Measurements from ENCODE around the gene TMEM156.
"Not testable (repeated sequence)": the region's sequence is repeated elsewhere in the genome, so short reads cannot be mapped to it uniquely, and the experiment has no call there.

The TMEM156 gene

DNA sequence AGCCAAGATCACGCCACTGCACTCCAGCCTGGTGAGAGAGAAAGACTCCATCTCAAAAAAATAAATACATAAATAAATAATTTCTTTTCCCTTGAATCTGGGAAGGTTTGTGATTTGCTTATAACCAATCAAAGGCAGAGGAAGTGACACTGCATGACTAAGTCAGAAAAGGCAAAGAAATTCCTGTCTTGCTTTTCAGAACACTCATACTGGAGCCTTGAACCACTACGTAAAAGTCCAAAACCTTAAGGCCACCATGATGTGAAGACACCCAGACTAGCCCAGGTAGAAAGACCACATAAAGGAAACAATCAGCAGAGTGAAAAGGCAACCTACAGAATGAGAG, 36.6 kb downstream of the TMEM156 start:
- no peak overlapping the region for H3K4me3 ChIP-seq (ENCODE audit: low read depth, low read length)
- no peak for DNase-seq (ENCODE audit: low read depth)
- TF ChIP-seq, protein P1, sequence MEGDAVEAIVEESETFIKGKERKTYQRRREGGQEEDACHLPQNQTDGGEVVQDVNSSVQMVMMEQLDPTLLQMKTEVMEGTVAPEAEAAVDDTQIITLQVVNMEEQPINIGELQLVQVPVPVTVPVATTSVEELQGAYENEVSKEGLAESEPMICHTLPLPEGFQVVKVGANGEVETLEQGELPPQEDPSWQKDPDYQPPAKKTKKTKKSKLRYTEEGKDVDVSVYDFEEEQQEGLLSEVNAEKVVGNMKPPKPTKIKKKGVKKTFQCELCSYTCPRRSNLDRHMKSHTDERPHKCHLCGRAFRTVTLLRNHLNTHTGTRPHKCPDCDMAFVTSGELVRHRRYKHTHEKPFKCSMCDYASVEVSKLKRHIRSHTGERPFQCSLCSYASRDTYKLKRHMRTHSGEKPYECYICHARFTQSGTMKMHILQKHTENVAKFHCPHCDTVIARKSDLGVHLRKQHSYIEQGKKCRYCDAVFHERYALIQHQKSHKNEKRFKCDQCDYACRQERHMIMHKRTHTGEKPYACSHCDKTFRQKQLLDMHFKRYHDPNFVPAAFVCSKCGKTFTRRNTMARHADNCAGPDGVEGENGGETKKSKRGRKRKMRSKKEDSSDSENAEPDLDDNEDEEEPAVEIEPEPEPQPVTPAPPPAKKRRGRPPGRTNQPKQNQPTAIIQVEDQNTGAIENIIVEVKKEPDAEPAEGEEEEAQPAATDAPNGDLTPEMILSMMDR (IDR thresholded peaks at IDR 0.05; ENCODE audit: low read depth, low read length, missing control alignments): no peak

DNA sequence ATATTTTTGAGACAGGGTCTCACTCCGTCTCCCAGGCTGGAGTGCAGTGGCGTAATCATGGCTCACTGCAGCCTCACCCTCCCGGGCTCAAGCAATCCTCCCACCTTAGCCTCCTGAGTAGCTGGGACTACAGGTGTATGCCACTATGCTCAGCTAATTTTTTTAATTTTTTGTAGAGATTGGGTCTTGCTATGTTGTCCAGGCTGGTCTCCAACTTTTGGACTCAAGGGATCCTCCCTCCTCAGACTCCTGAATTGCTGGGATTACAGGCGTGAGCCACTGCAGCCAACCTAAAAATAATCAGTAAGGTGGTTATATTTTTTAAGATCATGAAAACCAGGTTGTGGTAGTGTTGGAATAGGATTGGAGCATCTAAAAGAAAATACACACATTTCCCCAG, 38.1 kb downstream of the TMEM156 start:
- H3K4me3 ChIP-seq (ENCODE audit: low read depth, low read length): no peak overlapping the region
- TF ChIP-seq, protein P1 (IDR thresholded peaks at IDR 0.05; ENCODE audit: low read depth, low read length, missing control alignments): no peak
- no peak for DNase-seq (ENCODE audit: low read depth)

DNA sequence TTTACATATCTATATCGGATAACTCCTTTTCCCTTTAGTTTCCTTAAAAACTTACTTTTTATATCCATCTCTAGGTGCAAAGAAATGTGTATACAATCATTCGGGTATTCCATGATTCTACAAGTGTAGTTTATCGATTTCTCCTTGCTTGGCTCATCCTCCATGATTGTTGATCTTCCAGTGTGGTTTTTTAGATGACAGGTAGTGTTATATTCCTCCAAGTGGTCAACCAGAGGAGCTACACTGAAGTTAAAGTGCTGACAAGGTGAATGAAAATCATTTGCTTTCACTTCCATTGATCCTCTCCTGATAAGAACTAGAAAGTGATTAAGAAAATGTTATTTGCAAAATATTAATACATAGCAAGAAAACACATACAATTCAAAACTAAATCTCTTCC, 38.5 kb downstream of the TMEM156 start:
- no peak overlapping the region for H3K4me3 ChIP-seq (ENCODE audit: low read depth, low read length)
- DNase-seq (ENCODE audit: low read depth): no peak
- TF ChIP-seq, protein P1 (IDR thresholded peaks at IDR 0.05; ENCODE audit: low read depth, low read length, missing control alignments): no peak

DNA sequence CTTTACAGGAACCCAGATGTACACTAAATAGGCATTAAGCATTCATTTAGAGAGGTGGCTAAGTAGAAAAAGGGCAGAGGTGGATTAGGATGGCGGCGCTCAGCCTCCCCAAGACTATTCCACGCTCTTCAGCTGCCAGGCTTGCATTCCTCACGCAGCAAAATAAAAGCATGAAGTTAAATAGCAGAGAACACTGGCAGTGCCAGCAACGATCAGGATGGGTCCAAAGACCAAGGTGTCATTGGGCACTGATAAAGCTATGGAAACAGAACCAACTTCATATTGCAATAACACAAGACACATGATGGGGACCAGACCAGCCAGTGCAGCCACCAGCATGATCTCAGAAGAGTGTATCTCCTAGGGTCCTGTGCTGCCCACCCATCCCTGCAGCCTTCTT, 42.0 kb downstream of the TMEM156 start:
- TF ChIP-seq, protein P1 (IDR thresholded peaks at IDR 0.05; ENCODE audit: low read depth, low read length, missing control alignments): no peak
- H3K4me3 ChIP-seq (ENCODE audit: low read depth, low read length): no peak overlapping the region
- no peak for DNase-seq (ENCODE audit: low read depth)

DNA sequence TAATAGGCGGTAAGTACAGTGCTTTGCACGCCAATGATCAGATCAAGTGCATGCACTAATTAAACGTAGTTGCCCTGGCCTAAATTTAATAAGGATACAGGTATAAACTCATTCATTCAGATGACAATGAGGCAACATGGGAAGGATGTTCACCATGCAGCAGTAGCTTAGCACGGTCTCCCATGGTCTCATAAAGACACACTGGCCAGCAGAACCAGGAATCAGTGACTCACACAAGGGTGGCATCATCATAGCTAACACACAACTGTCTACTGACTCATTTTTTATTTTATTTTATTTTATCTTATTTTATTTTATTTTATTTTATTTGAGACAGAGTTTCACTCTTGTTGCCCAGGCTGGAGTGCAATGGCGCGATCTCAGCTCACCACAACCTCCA, 42.7 kb downstream of the TMEM156 start:
- no peak overlapping the region for H3K4me3 ChIP-seq (ENCODE audit: low read depth, low read length)
- no peak for DNase-seq (ENCODE audit: low read depth)
- TF ChIP-seq, protein P1 (IDR thresholded peaks at IDR 0.05; ENCODE audit: low read depth, low read length, missing control alignments): no peak

DNA sequence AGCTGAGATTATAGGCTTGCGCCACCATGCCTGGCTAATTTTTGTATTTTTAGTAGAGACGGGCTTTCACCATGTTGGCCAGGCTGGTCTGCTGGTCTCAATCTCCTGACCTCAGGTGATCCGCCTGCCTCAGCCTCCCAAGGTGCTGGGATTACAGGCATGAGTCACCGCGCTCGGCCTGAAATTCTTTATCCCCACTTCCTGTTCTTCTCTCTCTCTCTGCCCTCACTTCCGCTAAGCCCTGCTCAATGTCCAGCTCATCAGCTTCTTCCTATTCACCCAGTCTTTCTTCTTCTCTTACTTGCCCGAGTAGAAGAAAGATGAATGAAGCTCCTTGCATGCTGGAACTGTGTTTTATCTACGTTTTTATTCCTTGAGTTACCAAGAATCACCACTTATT, 43.9 kb downstream of the TMEM156 start:
- not testable (repeated sequence) for DNase-seq (ENCODE audit: low read depth); H3K4me3 ChIP-seq (ENCODE audit: low read depth, low read length)

DNA sequence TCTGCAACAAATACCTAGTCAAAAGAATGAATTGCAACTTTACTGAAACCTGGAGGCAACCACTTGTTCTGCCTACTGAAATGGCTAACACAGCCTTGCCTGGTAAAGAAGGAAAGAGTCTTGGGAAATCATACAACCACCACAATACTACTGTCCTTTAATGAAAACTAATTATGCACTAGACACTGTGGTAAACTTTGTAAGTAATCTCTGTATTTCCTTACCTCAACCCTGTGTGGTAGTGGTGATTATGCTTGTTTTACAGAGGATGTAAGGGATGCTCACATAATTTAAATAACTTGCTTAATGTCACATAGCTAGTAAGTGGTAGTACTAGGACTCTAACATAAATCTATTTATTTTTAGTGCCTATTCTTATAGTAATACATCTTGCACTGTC, 44.7 kb downstream of the TMEM156 start:
- DNase-seq (ENCODE audit: low read depth): no peak
- TF ChIP-seq, protein P1 (IDR thresholded peaks at IDR 0.05; ENCODE audit: low read depth, low read length, missing control alignments): no peak
- H3K4me3 ChIP-seq (ENCODE audit: low read depth, low read length): no peak overlapping the region

Data from GM12864 (cell line).